Fibroblast of the aortic adventitia (primary cell): ENCODE data around the gene EML4. TPM values are rescaled to one million over a fixed set of nuclear protein-coding genes. Genes with fewer than 3 reads are reported as not detected.
"Not testable (repeated sequence)": the region's sequence is repeated elsewhere in the genome, so short reads cannot be mapped to it uniquely, and the experiment has no call there.

Source experiments
- DNase-seq: peaks from one replicate; pipeline ENCODE4 v3.0.0-alpha.2; 2010; ENCODE audit warnings: low read depth
- H3K4me3 ChIP-seq: 2 replicates; pipeline ENCODE4 v1.5.1; 2011; ENCODE audit warnings: low read depth, mild to moderate bottlenecking, control low read depth, low read length, moderate library complexity
- CTCF ChIP-seq: IDR thresholded peaks from 2 replicates; pipeline ENCODE4 v1.5.1; 2011; ENCODE audit warnings: mild to moderate bottlenecking, low read length, control low read depth, inconsistent platforms; ENCODE audit not compliant: insufficient read depth
- total RNA-seq: library from RNA; depleted of rRNA; stranded (reverse); fragments of >200 nt; gene quantifications from 2 replicates; pipeline ENCODE4 v1.2.3, GENCODE V29; 2012; ENCODE audit warnings: low replicate concordance

The EML4 gene
- total RNA-seq: 49.9 and 50.9 TPM in 2 replicates

DNA sequence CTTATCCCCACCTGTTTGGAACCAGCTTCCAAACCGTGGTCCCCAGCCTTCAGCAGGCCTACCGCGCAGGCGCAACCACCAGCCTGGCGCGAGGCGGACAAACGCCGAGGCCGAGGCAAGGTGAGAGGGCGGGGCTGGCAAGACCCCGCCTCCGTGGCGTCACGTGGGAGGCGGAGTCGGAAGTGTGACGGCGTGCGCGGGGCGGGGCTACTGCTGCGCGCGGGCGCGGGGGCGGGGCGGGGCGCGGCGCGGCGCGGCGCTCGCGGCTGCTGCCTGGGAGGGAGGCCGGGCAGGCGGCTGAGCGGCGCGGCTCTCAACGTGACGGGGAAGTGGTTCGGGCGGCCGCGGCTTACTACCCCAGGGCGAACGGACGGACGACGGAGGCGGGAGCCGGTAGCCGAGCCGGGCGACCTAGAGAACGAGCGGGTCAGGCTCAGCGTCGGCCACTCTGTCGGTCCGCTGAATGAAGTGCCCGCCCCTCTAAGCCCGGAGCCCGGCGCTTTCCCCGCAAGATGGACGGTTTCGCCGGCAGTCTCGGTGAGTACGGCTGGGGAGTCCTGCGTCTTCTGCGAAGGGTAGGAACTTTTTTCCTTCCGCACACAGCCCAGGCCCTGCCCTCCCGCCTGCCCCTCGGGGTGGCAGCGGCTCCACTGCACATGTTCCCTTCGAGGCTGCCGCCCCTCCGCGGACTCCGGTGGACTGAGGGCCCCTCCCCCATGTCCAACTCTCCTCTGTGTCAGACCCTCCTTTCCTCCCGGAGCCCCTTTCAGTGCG lies at the start of gene EML4:
TSS of gene EML4 (plus strand) at position 254 of the 774 bp plus-strand sequence. CDS start at position 513, 259 bp downstream.
- TF ChIP-seq CTCF: no peak
- H3K4me3 ChIP-seq: peak within 1 kb of the TSS; percentile 84
- peak; percentile 85 for DNase-seq

GRCh38 chr2:42123426-42123825 lies 45.7 kb upstream of the EML4 start:
- H3K4me3 ChIP-seq: no peak overlapping the region
- no peak for TF ChIP-seq CTCF
- no peak for DNase-seq

GRCh38 chr2:42124011-42124785 lies 45.0 kb upstream of the EML4 start:
- DNase-seq: no peak
- no peak for TF ChIP-seq CTCF
- H3K4me3 ChIP-seq: no peak overlapping the region

GRCh38 chr2:42125841-42126594 lies 43.1 kb upstream of the EML4 start:
- DNase-seq: peak; percentile 82
- H3K4me3 ChIP-seq: no peak overlapping the region
- TF ChIP-seq CTCF: no peak

GRCh38 chr2:42126873-42127272 lies 42.3 kb upstream of the EML4 start:
- not testable (repeated sequence) for DNase-seq, H3K4me3 ChIP-seq

- DNase-seq: no peak
- no peak overlapping the region for H3K4me3 ChIP-seq
- TF ChIP-seq CTCF: no peak
Observed at GRCh38 chr2:42127425-42128424, 41.4 kb upstream of the EML4 start.
